GM12878 (cell line): ENCODE results near the gene ITSN1. TPM values are rescaled to one million over a fixed set of nuclear protein-coding genes. Genes with fewer than 3 reads are reported as not detected.

ENCODE experiments used
- ATF7 ChIP-seq: fragments of 450-650 bp; IDR thresholded peaks from 2 replicates; pipeline ENCODE4 v1.6.1; 2016; ENCODE audit warnings: low read depth, mild to moderate bottlenecking
- BCL11A ChIP-seq: IDR thresholded peaks from 2 replicates; pipeline ENCODE4 v1.6.1; 2011; ENCODE audit warnings: low read depth, low read length
- ETV6 ChIP-seq, 2 experiments: fragments of 450-650 bp in 1 of 2; IDR thresholded peaks in 1 of 2; conservative IDR thresholded peaks in 1 of 2; 2 replicates each; pipeline ENCODE4 v1.6.1; 2014; ENCODE audit warnings: antibody characterized with exemption in 1 of 2, borderline replicate concordance in 1 of 2, low read depth in 1 of 2, mild to moderate bottlenecking in 1 of 2, moderate library complexity in 1 of 2
- KDM1A ChIP-seq: fragments of 200-600 bp; sonication (generic); IDR thresholded peaks from 2 replicates; pipeline ENCODE4 v1.6.1; 2016; ENCODE audit warnings: borderline replicate concordance
- MTA3 ChIP-seq: IDR thresholded peaks from 2 replicates; pipeline ENCODE4 v1.6.1; 2012; ENCODE audit warnings: low read length, inconsistent platforms, borderline replicate concordance
- MYC ChIP-seq: IDR thresholded peaks from 2 replicates; pipeline ENCODE4 v1.6.1; 2011; ENCODE audit warnings: mild to moderate bottlenecking, low read length, moderate library complexity, inconsistent platforms; ENCODE audit not compliant: insufficient read depth, insufficient replicate concordance, insufficient read length, severe bottlenecking
- NBN ChIP-seq: fragments of 450-650 bp; IDR thresholded peaks from 2 replicates; pipeline ENCODE4 v1.6.1; 2016
- NR2C1 ChIP-seq: fragments of 450-650 bp; IDR thresholded peaks from 2 replicates; pipeline ENCODE4 v1.6.1; 2017; ENCODE audit warnings: antibody characterized with exemption, mild to moderate bottlenecking, moderate library complexity
- POLR2AphosphoS2 ChIP-seq: IDR thresholded peaks from 2 replicates; pipeline ENCODE4 v1.6.1; 2011; ENCODE audit warnings: low read depth, mild to moderate bottlenecking, low read length, improper control_type of control experiment, moderate library complexity
- RAD21 ChIP-seq: IDR thresholded peaks from 2 replicates; pipeline ENCODE4 v1.6.1; 2011; ENCODE audit warnings: mild to moderate bottlenecking, low read depth, low read length, moderate library complexity; ENCODE audit not compliant: insufficient read depth
- RAD51 ChIP-seq: fragments of 450-650 bp; IDR thresholded peaks from 2 replicates; pipeline ENCODE4 v1.6.1; 2016; ENCODE audit warnings: moderate library complexity, mild to moderate bottlenecking, inconsistent platforms
- SIN3A ChIP-seq: IDR thresholded peaks from 2 replicates; pipeline ENCODE4 v1.6.1; 2012; ENCODE audit warnings: low read depth, low read length, improper control_type of control experiment
- SREBF1 ChIP-seq: IDR thresholded peaks from 2 replicates; pipeline ENCODE4 v1.6.1; 2012; ENCODE audit warnings: mild to moderate bottlenecking, low read length
- TBL1XR1 ChIP-seq: IDR thresholded peaks from 2 replicates; pipeline ENCODE4 v1.6.1; 2012; ENCODE audit warnings: low read depth, low read length, improper control_type of control experiment
- ZNF207 ChIP-seq: fragments of 450-650 bp; IDR thresholded peaks from 2 replicates; pipeline ENCODE4 v1.6.1; 2014; ENCODE audit warnings: antibody characterized with exemption, mild to moderate bottlenecking, borderline replicate concordance
- ZNF24 ChIP-seq: fragments of 450-650 bp; IDR thresholded peaks from 2 replicates; pipeline ENCODE4 v1.6.1; 2017; ENCODE audit warnings: antibody characterized with exemption, mild to moderate bottlenecking
- ZNF622 ChIP-seq: fragments of 450-650 bp; IDR thresholded peaks from 2 replicates; pipeline ENCODE4 v1.6.1; 2017; ENCODE audit warnings: mild to moderate bottlenecking, inconsistent platforms
- polyA plus RNA-seq, 11 experiments: library from polyadenylated mRNA; depleted of rRNA in 4 of 11; unstranded in 6 of 11; stranded (reverse) in 5 of 11; fragments of >200 nt; fragmentation: Nextera tagmentation in 4 of 11; fragmentation: Illumina TruSeq in 1 of 11; extraction: Ambion mirVana in 4 of 11; extraction: Trizol in 1 of 11; gene quantifications; 1 replicate in 1 of 11; 2 replicates in 10 of 11; pipeline versions ENCODE4 v1.2.1 to v1.2.3, GENCODE V29; 2011 to 2016; ENCODE audit warnings: inconsistent platforms in 2 of 11, missing spikeins in 2 of 11, low read depth in 1 of 11
- total RNA-seq, 4 experiments: library from RNA; depleted of rRNA in 3 of 4; stranded (reverse); fragments of >200 nt in 3 of 4; fragmentation: Illumina TruSeq in 1 of 4; extraction: Trizol in 1 of 4; gene quantifications; 2 replicates each; pipeline versions ENCODE4 v1.2.1 to v1.2.3, GENCODE V29; 2013 to 2021
- TF ChIP-seq, protein P1 (sequence below): IDR thresholded peaks from 2 replicates; pipeline ENCODE4 v1.6.1; 2011; ENCODE audit warnings: low read depth, low read length, improper control_type of control experiment, borderline replicate concordance
- TF ChIP-seq, protein P2 (sequence below): IDR thresholded peaks from 2 replicates; pipeline ENCODE4 v1.6.1; 2012; ENCODE audit warnings: low read depth, low read length, improper control_type of control experiment
- TF ChIP-seq, protein P3 (sequence below): fragments of 450-650 bp; IDR thresholded peaks from 2 replicates; pipeline ENCODE4 v1.6.1; 2017; ENCODE audit warnings: antibody characterized with exemption, mild to moderate bottlenecking, moderate library complexity
- TF ChIP-seq, protein P4 (sequence below): fragments of 450-650 bp; conservative IDR thresholded peaks from 2 replicates; pipeline ENCODE4 v1.6.1; 2017; ENCODE audit warnings: mild to moderate bottlenecking, moderate library complexity
- TF ChIP-seq, protein P5 (sequence below): fragments of 450-650 bp; IDR thresholded peaks from 2 replicates; pipeline ENCODE4 v1.6.1; 2017; ENCODE audit warnings: low read depth, mild to moderate bottlenecking, moderate library complexity

ITSN1 gene
- total and polyA plus RNA-seq, 10 of the 15 experiments (the other 5 are each of a cell fraction or from before 2014, with no cell fraction given): 0.89 to 10.6 (median 4.8) TPM

DNA sequence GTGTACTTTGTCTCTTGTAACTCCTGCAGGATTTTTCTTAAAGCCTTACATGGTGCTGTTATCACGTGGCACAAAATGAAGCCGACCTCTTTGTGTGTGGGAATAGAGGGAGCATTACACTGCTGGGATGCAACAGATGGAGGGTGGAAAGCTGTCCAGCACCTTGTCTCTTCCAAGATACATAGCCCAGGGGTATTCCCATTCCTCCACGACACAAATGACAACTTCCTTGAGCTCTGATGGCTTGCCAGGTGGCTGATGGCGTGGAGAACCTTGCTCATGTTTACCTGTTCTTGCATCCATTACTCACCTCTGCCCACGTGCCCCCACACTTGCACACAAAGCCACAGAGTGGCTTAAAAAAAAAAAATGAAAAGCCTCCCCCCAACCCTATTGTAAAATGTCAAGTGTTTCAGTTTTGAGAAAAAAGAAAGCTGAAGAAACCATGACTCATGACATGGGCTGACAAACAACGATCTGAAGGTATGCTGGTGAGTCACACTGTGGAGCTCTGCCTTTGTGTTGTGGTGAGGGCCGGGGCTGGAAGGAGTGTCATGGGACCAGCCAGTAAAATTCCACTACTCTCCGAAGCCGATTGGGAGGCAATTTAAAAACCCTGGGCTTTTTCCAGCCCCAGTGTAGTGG is 305.3 kb downstream of the ITSN1 start (continued):
- TF ChIP-seq RAD21 (peak; percentile 33; the same call in 1 of the 2 replicates), MYC (no peak), ZNF24 (no peak), NBN (0 out of 2 replicates have a peak, but pooled peaks have one; percentile 13), ETV6 (conservative IDR thresholded peaks at IDR 0.05 in 1 of 2, IDR thresholded peaks at IDR 0.05 in 1 of 2; ENCODE audit: borderline replicate concordance in 1 of 2, low read depth in 1 of 2) (no peak; a peak in 1 of 4 replicates), ZNF622 (no peak), SIN3A (no peak), ATF7 (peak; percentile 88), RAD51 (peak; percentile 77), KDM1A (no peak), TBL1XR1 (peak; percentile 86; the same call in 1 of the 2 replicates), POLR2AphosphoS2 (no peak), ZNF207 (no peak), SREBF1 (no peak), NR2C1 (no peak), MTA3 (no peak), BCL11A (no peak)
- TF ChIP-seq, protein P1, sequence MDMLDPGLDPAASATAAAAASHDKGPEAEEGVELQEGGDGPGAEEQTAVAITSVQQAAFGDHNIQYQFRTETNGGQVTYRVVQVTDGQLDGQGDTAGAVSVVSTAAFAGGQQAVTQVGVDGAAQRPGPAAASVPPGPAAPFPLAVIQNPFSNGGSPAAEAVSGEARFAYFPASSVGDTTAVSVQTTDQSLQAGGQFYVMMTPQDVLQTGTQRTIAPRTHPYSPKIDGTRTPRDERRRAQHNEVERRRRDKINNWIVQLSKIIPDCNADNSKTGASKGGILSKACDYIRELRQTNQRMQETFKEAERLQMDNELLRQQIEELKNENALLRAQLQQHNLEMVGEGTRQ: peak; percentile 65
- TF ChIP-seq, protein P2, sequence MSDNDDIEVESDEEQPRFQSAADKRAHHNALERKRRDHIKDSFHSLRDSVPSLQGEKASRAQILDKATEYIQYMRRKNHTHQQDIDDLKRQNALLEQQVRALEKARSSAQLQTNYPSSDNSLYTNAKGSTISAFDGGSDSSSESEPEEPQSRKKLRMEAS: peak; percentile 73; the same call in 1 of the 2 replicates
- TF ChIP-seq, protein P3, sequence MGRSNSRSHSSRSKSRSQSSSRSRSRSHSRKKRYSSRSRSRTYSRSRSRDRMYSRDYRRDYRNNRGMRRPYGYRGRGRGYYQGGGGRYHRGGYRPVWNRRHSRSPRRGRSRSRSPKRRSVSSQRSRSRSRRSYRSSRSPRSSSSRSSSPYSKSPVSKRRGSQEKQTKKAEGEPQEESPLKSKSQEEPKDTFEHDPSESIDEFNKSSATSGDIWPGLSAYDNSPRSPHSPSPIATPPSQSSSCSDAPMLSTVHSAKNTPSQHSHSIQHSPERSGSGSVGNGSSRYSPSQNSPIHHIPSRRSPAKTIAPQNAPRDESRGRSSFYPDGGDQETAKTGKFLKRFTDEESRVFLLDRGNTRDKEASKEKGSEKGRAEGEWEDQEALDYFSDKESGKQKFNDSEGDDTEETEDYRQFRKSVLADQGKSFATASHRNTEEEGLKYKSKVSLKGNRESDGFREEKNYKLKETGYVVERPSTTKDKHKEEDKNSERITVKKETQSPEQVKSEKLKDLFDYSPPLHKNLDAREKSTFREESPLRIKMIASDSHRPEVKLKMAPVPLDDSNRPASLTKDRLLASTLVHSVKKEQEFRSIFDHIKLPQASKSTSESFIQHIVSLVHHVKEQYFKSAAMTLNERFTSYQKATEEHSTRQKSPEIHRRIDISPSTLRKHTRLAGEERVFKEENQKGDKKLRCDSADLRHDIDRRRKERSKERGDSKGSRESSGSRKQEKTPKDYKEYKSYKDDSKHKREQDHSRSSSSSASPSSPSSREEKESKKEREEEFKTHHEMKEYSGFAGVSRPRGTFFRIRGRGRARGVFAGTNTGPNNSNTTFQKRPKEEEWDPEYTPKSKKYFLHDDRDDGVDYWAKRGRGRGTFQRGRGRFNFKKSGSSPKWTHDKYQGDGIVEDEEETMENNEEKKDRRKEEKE: no peak
- TF ChIP-seq, protein P4, sequence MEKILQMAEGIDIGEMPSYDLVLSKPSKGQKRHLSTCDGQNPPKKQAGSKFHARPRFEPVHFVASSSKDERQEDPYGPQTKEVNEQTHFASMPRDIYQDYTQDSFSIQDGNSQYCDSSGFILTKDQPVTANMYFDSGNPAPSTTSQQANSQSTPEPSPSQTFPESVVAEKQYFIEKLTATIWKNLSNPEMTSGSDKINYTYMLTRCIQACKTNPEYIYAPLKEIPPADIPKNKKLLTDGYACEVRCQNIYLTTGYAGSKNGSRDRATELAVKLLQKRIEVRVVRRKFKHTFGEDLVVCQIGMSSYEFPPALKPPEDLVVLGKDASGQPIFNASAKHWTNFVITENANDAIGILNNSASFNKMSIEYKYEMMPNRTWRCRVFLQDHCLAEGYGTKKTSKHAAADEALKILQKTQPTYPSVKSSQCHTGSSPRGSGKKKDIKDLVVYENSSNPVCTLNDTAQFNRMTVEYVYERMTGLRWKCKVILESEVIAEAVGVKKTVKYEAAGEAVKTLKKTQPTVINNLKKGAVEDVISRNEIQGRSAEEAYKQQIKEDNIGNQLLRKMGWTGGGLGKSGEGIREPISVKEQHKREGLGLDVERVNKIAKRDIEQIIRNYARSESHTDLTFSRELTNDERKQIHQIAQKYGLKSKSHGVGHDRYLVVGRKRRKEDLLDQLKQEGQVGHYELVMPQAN: no peak
- TF ChIP-seq, protein P5, sequence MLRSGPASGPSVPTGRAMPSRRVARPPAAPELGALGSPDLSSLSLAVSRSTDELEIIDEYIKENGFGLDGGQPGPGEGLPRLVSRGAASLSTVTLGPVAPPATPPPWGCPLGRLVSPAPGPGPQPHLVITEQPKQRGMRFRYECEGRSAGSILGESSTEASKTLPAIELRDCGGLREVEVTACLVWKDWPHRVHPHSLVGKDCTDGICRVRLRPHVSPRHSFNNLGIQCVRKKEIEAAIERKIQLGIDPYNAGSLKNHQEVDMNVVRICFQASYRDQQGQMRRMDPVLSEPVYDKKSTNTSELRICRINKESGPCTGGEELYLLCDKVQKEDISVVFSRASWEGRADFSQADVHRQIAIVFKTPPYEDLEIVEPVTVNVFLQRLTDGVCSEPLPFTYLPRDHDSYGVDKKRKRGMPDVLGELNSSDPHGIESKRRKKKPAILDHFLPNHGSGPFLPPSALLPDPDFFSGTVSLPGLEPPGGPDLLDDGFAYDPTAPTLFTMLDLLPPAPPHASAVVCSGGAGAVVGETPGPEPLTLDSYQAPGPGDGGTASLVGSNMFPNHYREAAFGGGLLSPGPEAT: peak; percentile 86
